GM12878 (cell line): ENCODE results near the gene LSM10. TPM values are rescaled to one million over a fixed set of nuclear protein-coding genes. Genes with fewer than 3 reads are reported as not detected.

ENCODE experiments used
- ATAC-seq: fragments of 200-7000 bp; cut with Tn5 transposase; 3 replicates; pipeline ENCODE4 v1.9.1; 2020; ENCODE audit warnings: mild to moderate bottlenecking, moderate library complexity
- BruUV-seq: library from RNA; stranded (reverse); fragments of 400-500 nt; replicated peaks from 2 replicates; lab custom pipeline; 2021; lab: Mats Ljungman, UMichigan
- CTCF ChIA-PET: fragments of 300-600 bp; sonication (Branson Sonifier 250); formaldehyde crosslinking; extraction: SDS; loops from one replicate; lab custom pipeline; 2021; ENCODE audit warnings: inconsistent platforms; lab: Yijun Ruan, JAX
- POLR2A ChIA-PET: fragments of 350-600 bp; formaldehyde crosslinking; extraction: SDS; loops from one replicate; lab custom pipeline; 2021; ENCODE audit warnings: inconsistent platforms; lab: Charles Lee
- RAD21 ChIA-PET: fragments of 300-600 bp; sonication (Branson Sonifier 250); formaldehyde crosslinking; loops from one replicate; lab custom pipeline; 2023; ENCODE audit warnings: antibody characterized with exemption; ENCODE audit not compliant: unreplicated experiment; lab: Charles Lee
- SMC1A ChIA-PET: fragments of 300-600 bp; sonication (Branson Sonifier 250); formaldehyde crosslinking; loops from one replicate; lab custom pipeline; 2023; ENCODE audit not compliant: unreplicated experiment, uncharacterized antibody; lab: Charles Lee
- DNase-seq: peaks from one replicate; pipeline ENCODE4 v3.0.0-alpha.2; 2011; ENCODE audit warnings: low read depth, low spot score
- FAIRE-seq: peaks from 3 replicates; lab custom pipeline; 2011; peaks lifted over from hg19 to GRCh38; lab: Jason Lieb, UNC
- H2AFZ ChIP-seq: 2 replicates; pipeline ENCODE4 v1.6.0; 2011; ENCODE audit warnings: low read depth, low read length, control low read depth; ENCODE audit not compliant: control insufficient read depth
- H3K27ac ChIP-seq: 2 replicates; pipeline ENCODE4 v1.5.1; 2011; ENCODE audit warnings: control low read depth; ENCODE audit not compliant: control insufficient read depth, insufficient read depth
- H3K27me3 ChIP-seq, 2 experiments: replicated peaks in 1 of 2; 2 replicates each; pipeline versions ENCODE4 v1.6.0 to v1.6.1; 2011; ENCODE audit warnings: low read length in 1 of 2; ENCODE audit not compliant: control insufficient read depth in 2 of 2, insufficient read depth in 2 of 2
- H3K36me3 ChIP-seq, 2 experiments: 2 replicates each; pipeline ENCODE4 v1.5.1; 2011; ENCODE audit warnings: low read length in 1 of 2; ENCODE audit not compliant: control insufficient read depth in 2 of 2, insufficient read depth in 2 of 2
- H3K4me1 ChIP-seq: 2 replicates; pipeline ENCODE4 v1.6.1; 2011; ENCODE audit warnings: mild to moderate bottlenecking, low read length, moderate library complexity, mixed read lengths; ENCODE audit not compliant: control insufficient read depth, insufficient read depth
- H3K4me2 ChIP-seq: 2 replicates; pipeline ENCODE4 v1.6.0; 2011; ENCODE audit warnings: control low read depth; ENCODE audit not compliant: control insufficient read depth, insufficient read depth
- H3K4me3 ChIP-seq: fragments of 200-600 bp; sonication (generic); 2 replicates; pipeline ENCODE4 v1.5.1; 2016
- H3K79me2 ChIP-seq: 2 replicates; pipeline ENCODE4 v1.6.0; 2011; ENCODE audit warnings: low read length; ENCODE audit not compliant: control insufficient read depth, insufficient read depth
- H3K9ac ChIP-seq: 2 replicates; pipeline ENCODE4 v1.8.0; 2011; ENCODE audit warnings: low read length, control low read depth, mixed read lengths; ENCODE audit not compliant: control insufficient read depth, insufficient read depth
- H3K9me3 ChIP-seq: replicated peaks from 3 replicates; pipeline ENCODE4 v1.5.1; 2011; ENCODE audit warnings: mild to moderate bottlenecking, low read length; ENCODE audit not compliant: control insufficient read depth, insufficient read depth
- H4K20me1 ChIP-seq: 2 replicates; pipeline ENCODE4 v1.6.0; 2011; ENCODE audit not compliant: control insufficient read depth, insufficient read depth
- BCL3 ChIP-seq: IDR thresholded peaks from 2 replicates; pipeline ENCODE4 v1.6.1; 2011; ENCODE audit warnings: borderline replicate concordance, low read depth, mild to moderate bottlenecking, moderate library complexity, low read length; ENCODE audit not compliant: insufficient read depth, poor library complexity, severe bottlenecking
- CTCF ChIP-seq, 3 experiments: IDR thresholded peaks in 2 of 3; conservative IDR thresholded peaks in 1 of 3; 2 replicates each; pipeline ENCODE4 v1.5.1; 2011; ENCODE audit warnings: low read depth in 3 of 3, low read length in 3 of 3, mild to moderate bottlenecking in 3 of 3, control low read depth in 2 of 3, moderate library complexity in 2 of 3, inconsistent platforms in 1 of 3, mixed read lengths in 1 of 3; ENCODE audit not compliant: control insufficient read depth in 2 of 3, insufficient read depth in 1 of 3; ENCODE audit errors: extremely low read depth in 1 of 3
- ELK1 ChIP-seq: IDR thresholded peaks from 2 replicates; pipeline ENCODE4 v1.6.1; 2012; ENCODE audit warnings: low read depth, low read length, improper control_type of control experiment
- ESRRA ChIP-seq: IDR thresholded peaks from 2 replicates; pipeline ENCODE4 v1.6.1; 2012; ENCODE audit warnings: mild to moderate bottlenecking, low read length, improper control_type of control experiment
- PAX8 ChIP-seq: fragments of 450-650 bp; IDR thresholded peaks from 2 replicates; pipeline ENCODE4 v1.6.1; 2017; ENCODE audit warnings: mild to moderate bottlenecking, moderate library complexity
- PKNOX1 ChIP-seq: fragments of 450-650 bp; IDR thresholded peaks from 2 replicates; pipeline ENCODE4 v1.6.1; 2016; ENCODE audit warnings: mild to moderate bottlenecking
- SREBF2 ChIP-seq: IDR thresholded peaks from 2 replicates; pipeline ENCODE4 v1.6.1; 2012; ENCODE audit warnings: mild to moderate bottlenecking, low read length
- ZBTB11 ChIP-seq: fragments of 450-650 bp; formaldehyde crosslinking; IDR thresholded peaks from 2 replicates; pipeline ENCODE4 v1.5.0; 2022; ENCODE audit warnings: mild to moderate bottlenecking, missing genetic modification characterization
- ZNF217 ChIP-seq: fragments of 450-650 bp; IDR thresholded peaks from 2 replicates; pipeline ENCODE4 v1.6.1; 2017; ENCODE audit warnings: antibody characterized with exemption, mild to moderate bottlenecking
- WGBS: methylation state at CpG from one replicate; pipeline ENCODE4 v1.1.6; 2016; ENCODE audit warnings: low lambda C conversion rate; ENCODE audit not compliant: insufficient replicate concordance, insufficient coverage; ENCODE audit errors: missing lambda C conversion rate; 5-methylcytosine and 5-hydroxymethylcytosine counted together
- in situ Hi-C: fragments of 300-500 bp; cut with MboI; formaldehyde crosslinking; loops from 9 replicates; pipeline ENCODE4 v1.14.3; 2018; ENCODE audit warnings: mixed read lengths
- intact Hi-C: fragments of 100-400 bp; cut with micrococcal nuclease; formaldehyde crosslinking; loops from one replicate; pipeline ENCODE4 v1.14.2; 2022; ENCODE audit not compliant: unreplicated experiment
- polyA plus RNA-seq, 11 experiments: library from polyadenylated mRNA; depleted of rRNA in 4 of 11; unstranded in 6 of 11; stranded (reverse) in 5 of 11; fragments of >200 nt; fragmentation: Nextera tagmentation in 4 of 11; fragmentation: Illumina TruSeq in 1 of 11; extraction: Ambion mirVana in 4 of 11; extraction: Trizol in 1 of 11; gene quantifications; 1 replicate in 1 of 11; 2 replicates in 10 of 11; pipeline versions ENCODE4 v1.2.1 to v1.2.3, GENCODE V29; 2011 to 2016; ENCODE audit warnings: inconsistent platforms in 2 of 11, missing spikeins in 2 of 11, low read depth in 1 of 11
- total RNA-seq, 4 experiments: library from RNA; depleted of rRNA in 3 of 4; stranded (reverse); fragments of >200 nt in 3 of 4; fragmentation: Illumina TruSeq in 1 of 4; extraction: Trizol in 1 of 4; gene quantifications; 2 replicates each; pipeline versions ENCODE4 v1.2.1 to v1.2.3, GENCODE V29; 2013 to 2021

LSM10 gene
- total and polyA plus RNA-seq, 10 of the 15 experiments (the other 5 are each of a cell fraction or from before 2014, with no cell fraction given), result 13.1 to 103 (median 57.5) TPM

- RAD21 ChIA-PET, result no interaction called here
- H2AFZ ChIP-seq, result no peak overlapping the region
These were observed 45.6 kb upstream of the LSM10 start for GRCh38 chr1:36443297-36443696.

More at GRCh38 chr1:36443297-36443696, 45.6 kb upstream of the LSM10 start:
- no peak for DNase-seq
- Histone ChIP-seq H3K9ac (no peak overlapping the region), H3K27ac (no peak overlapping the region), H4K20me1 (no peaks in the 10 kb centered on the region), H3K27me3 (no peaks in the 10 kb centered on the region), H3K36me3 (no peaks in the 10 kb centered on the region), H3K4me1 (no peaks in the 10 kb centered on the region), H3K4me3 (no peak overlapping the region), H3K79me2 (no peaks in the 10 kb centered on the region), H3K9me3 (no peaks in the 10 kb centered on the region), H3K4me2 (no peak overlapping the region)
- CTCF ChIA-PET, result no interaction called here
- FAIRE-seq, result peak; percentile 41
- 0% methylated on average over 2 of the region's 2 CpGs for WGBS
- intact Hi-C loops (no loop called here), in situ Hi-C loops (no loop called here)
- ATAC-seq, result no peak; the same call in 2 of the 3 replicates
- no TSS peak for BruUV-seq
- POLR2A ChIA-PET, result interaction anchor here (1.0 kb wide), 1 partner anchor 46 kb away, joined by 3 read pairs; the partner anchor contains the start of gene LSM10
- SMC1A ChIA-PET, result no interaction called here
- TF ChIP-seq SREBF2 (no peak), BCL3 (no peak), ZBTB11 (CRISPR knock-in tag) (no peak), ELK1 (no peak), PKNOX1 (no peak), PAX8 (no peak), CTCF (IDR thresholded peaks at IDR 0.05 in 2 of 3, conservative IDR thresholded peaks at IDR 0.05 in 1 of 3; ENCODE audit: control insufficient read depth in 2 of 3, extremely low read depth in 1 of 3, insufficient read depth in 1 of 3, low read depth in 3 of 3, low read length in 3 of 3) (no peak), ZNF217 (no peak), ESRRA (no peak)
